Measurements from ENCODE around the gene ERICH6.

ERICH6 gene

DNA sequence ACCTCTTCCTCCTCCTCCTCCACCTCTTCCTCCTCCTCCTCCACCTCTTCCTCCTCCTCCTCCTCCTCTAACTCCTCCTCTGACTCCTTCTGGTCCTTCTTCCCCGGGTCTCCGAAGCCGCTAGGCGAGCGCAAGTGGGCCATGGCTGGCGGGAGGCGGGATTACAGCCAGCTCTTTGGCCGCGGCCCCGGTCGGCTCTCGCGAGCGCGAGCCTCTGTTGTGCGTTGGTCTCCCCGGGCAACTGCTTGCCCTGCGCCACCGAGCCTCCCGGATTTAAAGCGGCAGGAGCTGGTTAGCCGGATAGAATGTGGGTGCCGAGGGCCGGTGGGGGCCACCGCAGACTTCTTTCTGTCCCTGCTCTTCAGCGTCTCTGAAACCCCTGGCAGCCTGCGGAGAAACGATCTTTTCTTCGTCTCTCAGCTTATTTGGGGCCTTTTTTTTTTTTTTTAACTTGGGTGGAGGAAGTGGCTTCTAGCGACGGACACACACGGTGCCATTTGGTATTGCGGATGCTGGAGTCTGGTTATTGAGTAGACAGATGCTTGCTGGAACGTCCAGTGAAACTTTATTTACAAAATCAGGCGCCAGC, at the start of gene ERICH6:
TSS of gene ERICH6 (minus strand) at position 165 of the 589 bp plus-strand sequence. CDS start at position 143, 22 bp downstream.
- peak; percentile 86 for DNase-seq (ENCODE audit: low read depth)

DNA sequence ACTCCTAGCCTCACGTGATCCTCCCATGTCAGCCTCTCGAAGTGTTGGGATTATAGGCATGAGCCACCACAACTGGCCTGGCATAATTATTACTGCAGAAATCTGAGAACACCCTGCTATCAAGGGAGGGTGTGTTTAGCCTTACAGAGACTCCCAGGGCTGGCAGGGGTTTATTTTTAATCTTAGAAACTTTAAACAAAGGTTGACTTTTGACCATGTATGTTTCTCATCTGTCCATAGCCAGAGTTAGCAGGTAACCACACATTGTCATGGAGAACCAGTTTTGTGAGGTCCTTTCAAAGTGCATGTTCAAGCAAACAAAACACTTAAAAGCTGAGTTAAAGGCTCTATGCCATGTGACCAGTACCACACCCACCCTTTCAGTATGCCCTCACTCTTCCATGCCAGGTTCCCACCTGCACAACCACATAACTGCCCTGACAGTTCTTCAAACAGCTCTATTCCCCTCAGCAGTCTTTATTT, 48.1 kb upstream of the ERICH6 start:
- DNase-seq (ENCODE audit: low read depth) = no peak

DNA sequence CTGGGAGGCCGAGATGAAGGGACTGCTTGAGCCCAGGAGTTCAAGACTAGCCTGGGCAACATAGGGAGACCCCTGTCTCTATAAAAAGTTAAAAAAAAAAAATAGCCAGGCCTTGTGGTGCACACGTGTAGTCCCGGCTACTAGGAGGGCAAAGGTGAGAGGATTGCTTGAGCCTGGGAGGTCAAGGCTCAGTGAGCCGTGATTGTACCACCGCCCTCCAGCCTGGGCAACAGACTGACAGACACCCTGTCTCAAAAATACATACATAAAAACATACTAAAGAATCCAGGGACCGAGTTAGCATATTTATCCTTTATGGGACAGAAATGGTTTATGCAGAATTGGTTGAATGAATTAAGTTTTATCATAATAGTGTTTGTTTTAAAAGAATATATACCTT, 45.5 kb upstream of the ERICH6 start:
- no peak for DNase-seq (ENCODE audit: low read depth)

DNA sequence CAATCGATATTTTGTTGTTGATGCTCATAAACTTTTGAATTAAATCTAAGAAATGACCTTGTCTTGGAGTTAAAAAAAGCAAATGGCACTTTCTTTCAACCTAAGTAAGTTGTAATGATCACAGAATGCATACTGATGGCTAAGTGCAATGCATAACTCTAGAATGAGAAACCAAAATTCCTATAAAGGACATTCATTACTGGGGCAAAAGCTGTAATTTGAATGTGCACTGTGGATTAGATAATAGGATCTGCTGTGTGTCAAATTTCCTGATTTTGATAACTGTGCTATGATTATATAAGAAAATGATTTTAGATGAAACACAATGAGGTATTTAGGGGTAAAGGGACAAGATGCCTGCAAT, 44.9 kb upstream of the ERICH6 start:
- DNase-seq (ENCODE audit: low read depth) = no peak

DNA sequence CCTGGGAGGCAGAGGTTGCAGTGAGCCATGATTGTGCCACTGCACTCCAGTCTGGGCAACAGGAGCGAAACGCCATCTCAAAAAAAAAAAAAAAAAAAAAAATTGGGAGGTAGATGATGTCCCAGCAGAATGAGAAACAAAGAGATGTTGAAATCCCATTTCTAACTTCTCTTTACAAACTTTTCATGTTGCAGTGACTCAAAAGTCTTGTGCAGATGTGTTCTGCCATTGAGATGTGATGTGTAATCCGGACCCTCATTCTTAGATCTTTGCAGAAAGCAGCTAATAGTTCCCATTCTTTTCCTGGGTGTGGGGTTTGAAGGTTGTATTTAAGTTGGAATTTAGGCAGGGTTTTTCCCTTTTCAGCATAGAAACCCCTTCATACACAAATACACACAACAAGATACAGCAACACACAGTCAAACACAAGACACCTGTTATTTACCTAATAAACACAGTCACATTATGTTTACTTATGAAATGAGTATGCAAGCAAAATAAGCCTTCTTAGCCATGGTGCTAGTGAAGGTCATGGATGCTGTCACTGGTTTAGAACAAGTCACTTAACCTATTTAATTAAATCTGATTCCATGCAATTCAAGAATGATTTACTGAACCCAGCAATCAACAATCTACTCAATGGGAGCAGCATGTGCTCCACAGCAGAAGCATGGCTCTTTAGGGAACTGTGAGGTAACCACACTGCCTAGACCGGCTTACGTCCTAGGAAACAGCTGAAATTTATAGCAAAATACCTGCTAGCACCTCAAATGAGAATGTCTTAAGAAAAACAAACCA, 44.4 kb upstream of the ERICH6 start:
- no peak for DNase-seq (ENCODE audit: low read depth)

DNA sequence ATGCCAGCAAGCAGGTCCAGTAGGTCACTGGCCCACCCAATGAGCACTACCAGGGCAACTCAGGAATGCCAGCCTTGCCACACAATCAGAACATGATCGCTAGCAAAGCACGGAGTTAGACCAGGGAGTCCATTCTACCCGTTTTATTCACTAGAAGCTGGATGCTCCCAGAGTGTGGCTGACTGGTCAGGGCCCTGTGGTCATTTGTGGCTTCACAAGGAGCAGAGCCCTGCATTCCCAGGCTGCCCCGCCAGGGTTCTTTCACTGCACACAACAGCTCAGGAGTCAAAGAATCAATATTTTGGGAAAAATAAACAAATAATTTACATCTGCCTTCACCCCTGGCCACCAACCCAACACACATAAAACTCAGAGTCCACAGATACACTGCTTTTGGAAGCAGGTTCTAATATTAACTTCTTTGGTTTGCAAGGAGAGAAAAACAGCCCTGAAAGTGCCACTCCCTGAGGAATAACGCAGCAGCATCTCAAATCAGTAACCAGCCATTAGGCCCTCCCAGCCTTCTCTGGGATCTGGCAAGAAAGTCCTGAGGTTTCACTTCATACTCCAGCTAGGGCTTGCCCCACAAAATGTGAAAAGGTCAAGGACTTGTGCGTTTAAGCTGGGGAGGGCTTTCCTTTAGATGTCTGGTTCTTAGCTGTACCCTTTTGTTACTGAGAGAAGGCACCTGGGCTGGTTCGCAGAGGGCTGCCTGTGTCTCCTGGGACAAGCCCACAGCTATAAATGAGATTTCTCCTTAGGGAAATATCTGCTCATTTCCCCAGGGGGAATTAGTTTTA, 43.3 kb upstream of the ERICH6 start:
- no peak for DNase-seq (ENCODE audit: low read depth)

DNA sequence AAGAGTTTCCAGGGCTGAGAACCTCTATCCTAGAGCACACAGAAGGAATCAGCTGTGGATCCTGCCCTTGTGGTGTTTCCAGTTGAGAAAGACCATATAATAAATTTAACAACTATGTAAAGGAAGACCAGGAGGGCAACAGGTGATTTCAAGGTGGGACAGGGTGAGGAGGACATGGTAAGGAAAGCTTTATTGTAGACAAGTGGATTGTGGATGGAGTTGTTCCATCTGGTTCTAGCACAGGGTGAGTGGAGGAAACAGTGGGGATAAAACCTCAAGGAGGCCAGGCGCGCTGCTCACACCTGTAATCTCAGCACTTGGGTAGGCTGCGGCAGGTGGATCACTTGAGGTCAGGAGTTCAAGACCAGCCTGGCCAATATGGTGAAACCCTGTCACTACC, 42.1 kb upstream of the ERICH6 start:
- DNase-seq (ENCODE audit: low read depth) = no peak

DNA sequence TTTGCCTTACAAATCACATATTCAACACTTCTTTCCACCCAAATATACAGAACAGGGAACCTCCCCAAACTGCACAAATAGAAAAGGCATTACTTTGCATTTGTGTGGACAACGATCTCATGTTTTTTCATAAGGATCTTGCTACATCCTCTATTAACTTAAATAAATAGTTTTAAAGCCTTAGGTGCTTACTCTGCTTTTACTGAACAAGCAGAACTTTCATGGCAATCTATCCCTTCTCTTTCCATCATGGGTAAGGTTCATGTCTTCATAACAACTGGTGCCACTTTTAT, 41.1 kb upstream of the ERICH6 start:
- DNase-seq (ENCODE audit: low read depth) = no peak

DNA sequence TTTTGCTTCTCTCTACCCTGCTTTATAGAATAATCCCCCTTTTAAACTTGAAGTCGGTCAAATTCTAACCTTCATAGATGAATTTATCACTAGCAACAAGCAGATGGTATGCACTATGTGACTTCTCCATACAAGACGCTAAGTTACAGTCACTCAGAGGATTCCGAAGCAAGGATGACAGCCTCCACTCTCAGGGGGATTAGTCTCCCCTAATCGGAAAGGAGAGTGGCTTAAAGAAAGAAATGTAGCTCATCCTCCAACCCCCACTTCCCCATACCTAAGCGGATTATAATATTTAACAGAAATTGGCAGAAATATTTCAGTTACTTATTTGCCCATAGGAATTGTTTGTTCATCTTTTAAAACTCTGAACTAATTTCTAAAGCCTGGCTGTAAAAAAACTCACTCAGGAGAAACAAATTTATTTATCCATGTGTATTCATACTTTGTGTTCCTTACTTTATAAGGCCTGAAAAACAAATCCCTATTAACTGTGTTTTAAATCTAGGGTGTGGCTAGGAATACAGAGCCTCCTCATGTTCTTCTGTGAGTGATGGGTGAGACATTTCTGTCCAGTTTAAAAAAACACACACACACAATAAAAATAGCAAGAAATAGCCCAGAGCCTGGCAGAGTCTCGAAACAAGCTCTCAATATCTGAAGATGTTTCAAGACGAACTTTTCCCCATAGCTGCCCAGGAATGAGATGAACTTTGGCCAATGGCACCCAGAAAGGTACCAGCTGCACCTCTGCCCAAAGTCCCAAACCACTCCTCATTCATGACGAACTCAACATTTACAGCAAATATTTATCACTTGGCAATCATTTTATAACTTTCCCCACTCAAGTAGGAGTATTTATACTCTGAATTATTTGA, 40.6 kb upstream of the ERICH6 start:
- DNase-seq (ENCODE audit: low read depth) = no peak

DNA sequence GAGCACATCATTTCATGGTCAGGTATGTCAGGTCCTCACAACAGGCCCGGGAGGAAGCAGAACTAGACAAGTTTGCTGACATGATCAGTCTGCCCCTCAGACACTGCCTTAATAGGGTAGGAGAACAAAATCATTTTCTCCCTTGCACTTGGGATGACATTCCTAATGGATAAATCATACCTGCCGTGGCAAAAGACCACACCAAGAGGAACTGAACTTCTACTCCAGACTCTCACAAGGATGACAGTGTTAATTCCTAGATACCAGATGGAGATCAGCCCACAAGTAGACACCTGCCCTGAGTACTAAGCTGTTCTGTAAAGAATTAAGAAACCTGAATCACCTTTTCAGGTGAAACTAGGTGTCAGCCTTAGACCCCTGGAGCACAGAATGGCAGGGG, 39.8 kb upstream of the ERICH6 start:
- no peak for DNase-seq (ENCODE audit: low read depth)

DNA sequence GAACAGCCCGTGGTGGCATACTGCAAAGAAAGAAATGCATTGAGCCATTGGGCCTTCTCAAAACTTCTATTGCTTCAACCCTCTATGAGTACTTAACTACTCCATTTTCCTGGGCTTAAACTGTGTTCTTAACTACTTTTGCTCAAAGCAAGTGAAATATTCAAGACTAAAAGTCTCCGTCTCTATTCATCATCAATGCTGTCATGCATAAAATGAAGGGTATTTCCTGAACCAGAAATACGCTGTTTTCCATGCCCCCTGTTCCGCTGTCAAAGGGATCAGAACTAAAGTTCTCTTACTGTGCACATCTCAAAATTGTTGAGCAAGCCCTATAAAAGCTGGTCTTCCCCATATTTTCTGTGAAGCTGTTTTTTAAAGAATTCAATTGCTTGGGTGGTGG, 39.0 kb upstream of the ERICH6 start:
- no peak for DNase-seq (ENCODE audit: low read depth)

DNA sequence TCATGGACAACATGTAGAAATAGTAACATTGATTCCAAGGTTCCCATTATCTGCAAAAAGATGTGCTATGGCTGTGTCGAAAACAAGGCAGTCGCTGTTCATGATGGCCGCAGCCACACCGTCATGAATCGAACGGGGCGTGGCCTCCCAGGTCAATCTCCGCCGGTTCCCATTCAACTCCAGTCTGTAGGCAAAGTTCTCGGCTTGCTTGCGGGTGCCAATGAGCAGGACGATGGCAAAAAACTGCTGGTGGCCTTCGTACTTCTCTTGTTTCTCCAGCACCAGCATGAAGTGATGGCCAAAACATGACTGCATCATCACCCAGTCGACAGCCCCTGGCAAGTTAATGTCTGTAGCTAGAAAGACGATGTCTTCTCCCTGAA, 38.4 kb upstream of the ERICH6 start:
- no peak for DNase-seq (ENCODE audit: low read depth)

DNA sequence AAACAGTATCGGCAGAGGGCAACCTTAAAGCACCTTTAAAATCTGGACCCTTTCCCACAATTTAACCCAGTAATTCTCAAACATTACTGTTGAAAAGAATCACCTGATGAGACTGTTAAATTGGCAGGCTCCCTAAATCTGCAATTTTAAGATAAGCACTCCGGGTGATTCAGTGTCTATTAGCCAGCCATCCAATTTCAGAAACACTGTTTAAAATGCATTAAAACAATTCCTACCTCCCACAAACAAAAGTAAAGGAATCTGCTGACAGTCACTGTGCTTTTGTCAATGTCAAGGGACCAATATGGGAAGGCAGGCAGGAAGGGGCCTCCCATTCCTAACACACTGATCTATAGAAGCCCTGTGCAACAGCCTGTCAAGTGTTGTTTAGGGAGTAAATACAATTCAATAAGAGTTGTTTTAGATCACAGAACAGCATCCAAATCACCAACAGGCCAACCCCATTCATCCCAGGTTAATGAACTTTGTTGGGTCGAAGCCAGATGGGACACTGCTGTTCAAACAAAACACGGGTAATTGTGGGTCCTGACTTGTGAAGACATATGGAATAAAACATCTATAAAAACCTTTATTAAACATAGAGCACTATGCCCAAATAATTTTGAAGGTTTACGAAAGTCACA, 37.9 kb upstream of the ERICH6 start:
- DNase-seq (ENCODE audit: low read depth) = no peak

DNA sequence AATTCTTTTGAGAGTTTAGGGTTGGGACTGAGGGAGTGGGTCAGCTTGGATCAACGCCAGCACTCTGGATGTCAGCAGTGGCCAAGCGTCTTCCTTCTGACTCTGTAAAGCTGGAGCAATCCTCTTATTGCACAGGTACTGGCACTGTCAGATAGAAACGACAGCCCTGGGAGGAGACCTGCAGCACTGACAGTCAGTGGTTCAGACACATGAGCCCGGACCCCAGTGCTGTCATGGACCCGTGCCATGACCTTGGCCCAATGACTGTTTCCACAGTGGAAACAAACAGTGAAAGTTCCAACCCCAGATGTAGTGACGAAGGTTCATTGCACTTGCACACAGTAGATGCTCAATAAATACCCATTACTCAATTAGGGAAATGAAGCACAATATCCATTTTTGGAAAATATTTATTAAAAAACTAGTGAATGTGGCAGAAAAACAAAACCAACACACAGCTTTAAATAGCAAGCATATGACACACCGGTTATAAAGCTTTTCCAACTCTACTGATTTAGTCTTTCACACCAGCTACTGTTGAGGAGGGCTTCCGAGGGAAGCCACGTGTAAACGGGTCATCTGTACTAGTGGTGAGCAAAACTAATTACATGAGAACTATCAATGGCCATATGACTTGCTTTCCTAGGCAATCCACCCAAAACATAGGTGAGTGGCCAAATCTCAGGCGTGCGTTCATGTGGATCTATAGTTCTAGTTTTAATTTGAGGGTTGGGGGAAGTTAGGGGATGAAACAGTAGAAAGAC, 37.2 kb upstream of the ERICH6 start:
- no peak for DNase-seq (ENCODE audit: low read depth)

DNA sequence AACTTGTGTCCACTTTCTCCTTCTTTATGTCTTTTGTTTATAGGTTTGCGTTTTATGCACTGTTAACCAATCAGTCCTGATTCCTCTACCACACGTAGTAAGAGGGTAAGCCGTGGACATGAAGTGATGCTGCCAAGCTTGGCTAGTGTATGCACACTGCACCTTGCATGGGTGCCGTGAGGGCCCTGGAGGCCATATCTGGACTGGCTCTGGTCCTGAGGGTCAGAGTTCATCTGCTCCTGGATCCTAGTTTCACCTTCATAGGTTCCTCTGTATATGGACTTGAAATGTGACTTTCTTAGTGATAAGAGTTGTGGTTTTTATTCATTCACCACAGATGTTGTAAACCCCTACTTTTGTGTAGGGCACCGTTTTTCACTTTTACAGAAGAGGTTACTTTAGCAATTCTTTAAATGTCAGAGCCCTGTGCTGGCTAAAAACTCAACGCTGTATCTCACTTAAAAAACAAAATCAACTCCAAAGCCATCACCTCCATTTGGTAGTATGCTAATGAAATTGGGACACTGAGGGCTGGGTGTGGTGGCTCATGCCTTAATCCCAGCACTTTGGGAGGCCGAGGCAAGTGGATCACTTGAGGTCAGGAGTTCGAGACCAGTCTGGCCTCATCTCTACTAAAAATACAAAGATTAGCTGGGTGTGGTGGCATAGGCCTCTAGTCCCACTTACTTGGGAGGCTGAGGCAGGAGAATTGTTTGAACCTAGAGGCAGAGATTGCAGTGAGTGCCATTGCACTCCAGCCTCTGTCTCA, 36.3 kb upstream of the ERICH6 start:
- no peak for DNase-seq (ENCODE audit: low read depth)

DNA sequence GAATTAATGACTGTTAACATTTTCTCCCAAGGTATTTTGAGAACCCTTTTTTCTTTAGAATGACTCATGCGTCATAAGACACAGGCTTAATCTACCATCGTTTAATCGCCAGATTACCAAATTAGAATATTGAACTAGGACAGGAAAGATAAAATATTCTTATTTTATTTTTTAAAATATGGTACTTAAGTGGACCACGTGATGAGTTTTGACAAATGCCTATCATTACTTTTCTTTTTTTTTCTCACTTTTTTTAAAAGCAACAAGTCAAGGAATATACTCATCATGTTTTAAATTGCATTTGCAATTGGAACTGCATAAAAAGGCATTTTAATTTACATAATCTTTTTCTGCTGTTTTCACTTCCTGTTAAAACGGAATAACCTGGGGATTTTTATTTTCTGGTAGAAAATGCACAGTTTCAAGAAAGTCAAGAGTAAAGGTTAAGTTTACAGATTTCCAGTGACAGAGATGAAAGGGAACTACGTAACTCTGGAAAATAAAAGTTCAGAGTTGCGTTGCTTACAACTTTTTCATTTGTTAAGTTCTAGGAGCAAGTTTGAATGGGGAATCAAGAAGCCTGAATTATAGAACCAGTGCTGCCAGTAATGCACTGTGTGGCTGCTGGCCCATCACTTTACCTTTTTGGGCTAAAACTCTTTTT, 35.6 kb upstream of the ERICH6 start:
- DNase-seq (ENCODE audit: low read depth) = no peak

DNA sequence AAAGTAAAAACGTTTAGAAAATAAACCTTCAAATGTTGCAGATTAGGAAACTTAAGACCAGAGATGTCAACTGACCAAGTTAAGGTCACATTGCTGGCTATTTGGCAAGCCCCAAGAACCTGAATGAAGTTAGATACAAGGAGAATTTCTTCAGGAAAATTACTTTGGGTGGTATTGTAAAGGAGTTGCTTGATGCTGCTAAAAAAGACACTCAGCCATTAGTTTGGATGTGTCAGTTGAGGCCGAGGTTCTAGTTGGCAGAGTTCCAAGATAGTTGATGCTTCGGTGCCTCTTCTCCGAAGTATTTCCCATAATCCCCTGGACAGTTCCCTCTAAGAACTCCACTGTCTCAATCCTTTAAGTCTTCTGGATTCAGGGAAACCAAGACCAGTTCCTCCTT, 35.0 kb upstream of the ERICH6 start:
- no peak for DNase-seq (ENCODE audit: low read depth)

DNA sequence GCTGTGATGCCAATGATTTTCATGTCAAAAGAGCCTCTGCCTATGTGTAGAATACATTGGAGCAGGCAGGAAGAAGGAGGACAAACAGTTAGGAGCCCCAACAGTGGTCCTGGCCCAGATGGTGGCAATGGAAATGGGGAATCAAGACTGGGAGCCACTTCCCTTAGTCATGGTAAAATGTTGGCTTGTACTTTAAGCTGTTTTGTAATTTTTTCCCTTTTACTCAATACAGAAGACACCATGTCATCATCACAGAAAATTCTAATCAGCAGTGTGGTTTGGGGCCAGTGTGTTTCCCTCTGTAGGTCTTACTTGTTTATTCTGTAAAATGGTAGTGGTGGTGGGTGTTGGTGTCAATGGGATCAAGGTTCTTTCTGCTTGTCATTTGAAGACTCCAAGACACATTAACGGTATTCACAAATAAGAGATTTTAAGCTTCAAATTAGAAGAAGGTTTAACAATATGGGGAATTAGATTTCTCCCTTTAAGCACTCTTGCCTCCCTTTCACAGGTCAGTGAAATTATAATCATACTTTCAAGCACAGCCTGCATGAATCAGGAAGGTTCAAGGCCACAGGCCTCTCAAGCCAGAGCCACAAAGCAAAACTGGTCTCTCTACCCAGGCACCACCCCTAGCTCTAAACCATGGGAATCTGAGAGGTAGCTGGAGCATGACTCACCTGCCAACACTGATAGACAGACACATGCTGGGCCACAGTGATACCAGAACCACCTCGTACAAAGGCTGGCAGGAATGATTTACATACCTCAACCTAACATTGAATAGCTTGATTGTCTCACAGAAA, 34.4 kb upstream of the ERICH6 start:
- DNase-seq (ENCODE audit: low read depth) = peak; percentile 33

All from stromal cell of bone marrow (primary cell).